Lower leg skin (tissue), 4 donors: ENCODE results near the gene CAGE1. TPM values are rescaled to one million over a fixed set of nuclear protein-coding genes. Genes with fewer than 3 reads are reported as not detected.
"Not testable (repeated sequence)": the region's sequence is repeated elsewhere in the genome, so short reads cannot be mapped to it uniquely, and the experiment has no call there.

Experiments
- DNase-seq, 2 donors: peaks; one replicate each; pipeline ENCODE4 v3.0.0-alpha.2; 2019; ENCODE audit warnings: low spot score in 2 of 2
- H3K4me3 ChIP-seq: fragments of 200-600 bp; sonication (generic); 2 replicates; pipeline ENCODE4 v1.5.1; 2017; ENCODE audit warnings: mild to moderate bottlenecking, low read depth; ENCODE audit not compliant: poor library complexity, severe bottlenecking
- POLR2A ChIP-seq, 2 donors: fragments of 450-650 bp; IDR thresholded peaks; one replicate each; pipeline ENCODE4 v1.6.1; 2016 to 2017; ENCODE audit warnings: antibody characterized with exemption in 2 of 2, mild to moderate bottlenecking in 1 of 2, moderate library complexity in 1 of 2
- WGBS, 2 donors: methylation state at CpG; one replicate each; pipeline ENCODE4 v1.1.5; 2018; 5-methylcytosine and 5-hydroxymethylcytosine counted together
- intact Hi-C: fragments of 100-400 bp; cut with DNase I; formaldehyde crosslinking; loops from one replicate; pipeline ENCODE4 v1.15.0; 2023; ENCODE audit warnings: low total_unique reads
- total RNA-seq, 4 donors: library from RNA; depleted of rRNA; stranded (reverse); fragments of >200 nt; gene quantifications; one replicate each; pipeline ENCODE4 v1.1.0, GENCODE V29; 2016
- TF ChIP-seq, protein P1 (sequence below), 3 donors: fragments of 450-650 bp; IDR thresholded peaks; one replicate each; pipeline ENCODE4 v1.5.1; 2016; ENCODE audit warnings: antibody characterized with exemption in 3 of 3, mild to moderate bottlenecking in 3 of 3, moderate library complexity in 2 of 3

The CAGE1 gene
- total RNA-seq, 4 donors from 2014 or later: not detected

DNA sequence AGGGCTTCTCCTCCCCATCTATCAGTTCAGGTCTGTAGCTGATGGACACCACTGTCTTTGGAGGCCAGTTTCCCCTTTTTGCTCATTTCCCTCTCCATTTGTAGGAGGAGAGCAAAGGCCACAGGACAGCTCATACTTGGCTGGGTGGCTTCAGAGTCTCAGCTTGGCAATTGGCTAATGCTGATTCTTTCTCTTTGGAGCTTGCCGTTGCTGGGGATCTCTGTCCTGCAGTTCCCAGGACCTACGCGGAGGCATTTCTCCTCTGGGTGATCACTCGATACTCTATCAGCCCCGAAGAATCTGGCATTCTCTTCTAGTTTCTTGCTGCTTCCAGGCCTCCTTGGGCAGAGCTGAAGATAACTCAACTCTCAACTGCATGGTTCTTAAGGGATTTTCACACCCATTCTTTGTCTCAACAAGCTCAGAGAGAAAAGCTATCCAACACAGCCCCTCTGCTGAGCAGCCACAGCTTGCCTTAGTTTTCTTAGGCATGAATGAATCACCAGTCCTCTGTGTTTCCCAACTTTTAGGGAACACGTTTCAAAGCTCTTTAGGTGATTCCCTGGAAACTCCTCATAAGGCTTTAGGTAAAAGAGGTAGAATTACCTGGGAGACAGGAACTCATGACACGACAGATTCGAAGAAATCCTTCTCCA is 57.3 kb downstream of the CAGE1 start:
- intact Hi-C loops: no loop called here
- DNase-seq: no peak
- WGBS, 2 donors: 54 to 56% methylated on average over 8 of the region's 8 CpGs
- no peak overlapping the region for H3K4me3 ChIP-seq
- TF ChIP-seq, protein P1, sequence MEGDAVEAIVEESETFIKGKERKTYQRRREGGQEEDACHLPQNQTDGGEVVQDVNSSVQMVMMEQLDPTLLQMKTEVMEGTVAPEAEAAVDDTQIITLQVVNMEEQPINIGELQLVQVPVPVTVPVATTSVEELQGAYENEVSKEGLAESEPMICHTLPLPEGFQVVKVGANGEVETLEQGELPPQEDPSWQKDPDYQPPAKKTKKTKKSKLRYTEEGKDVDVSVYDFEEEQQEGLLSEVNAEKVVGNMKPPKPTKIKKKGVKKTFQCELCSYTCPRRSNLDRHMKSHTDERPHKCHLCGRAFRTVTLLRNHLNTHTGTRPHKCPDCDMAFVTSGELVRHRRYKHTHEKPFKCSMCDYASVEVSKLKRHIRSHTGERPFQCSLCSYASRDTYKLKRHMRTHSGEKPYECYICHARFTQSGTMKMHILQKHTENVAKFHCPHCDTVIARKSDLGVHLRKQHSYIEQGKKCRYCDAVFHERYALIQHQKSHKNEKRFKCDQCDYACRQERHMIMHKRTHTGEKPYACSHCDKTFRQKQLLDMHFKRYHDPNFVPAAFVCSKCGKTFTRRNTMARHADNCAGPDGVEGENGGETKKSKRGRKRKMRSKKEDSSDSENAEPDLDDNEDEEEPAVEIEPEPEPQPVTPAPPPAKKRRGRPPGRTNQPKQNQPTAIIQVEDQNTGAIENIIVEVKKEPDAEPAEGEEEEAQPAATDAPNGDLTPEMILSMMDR (IDR thresholded peaks at IDR 0.05): no peak
- TF ChIP-seq POLR2A (IDR thresholded peaks at IDR 0.05): no peak

DNA sequence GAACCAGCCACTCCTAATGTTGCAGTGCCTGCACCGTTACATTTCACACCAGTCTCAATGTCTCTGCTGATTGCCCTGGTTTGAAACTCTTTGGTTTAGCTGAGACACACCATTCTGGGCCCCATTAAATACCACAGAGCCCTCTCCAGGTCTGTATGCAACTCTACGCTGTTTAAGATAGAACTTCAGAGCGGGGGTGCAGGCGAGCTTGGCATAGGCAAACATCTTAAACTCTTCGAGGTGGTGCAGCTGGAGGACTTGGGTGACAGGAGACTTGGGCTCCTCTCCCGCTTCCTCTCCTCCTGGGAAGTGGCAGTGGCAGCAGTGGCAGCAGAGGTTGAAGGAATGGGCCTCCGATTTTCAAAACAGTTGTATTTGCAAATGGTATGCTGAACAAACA is 58.1 kb downstream of the CAGE1 start:
- no peak for DNase-seq
- intact Hi-C loops: no loop called here
- 93 to 94% methylated on average over 7 of the region's 7 CpGs for WGBS, 2 donors
- TF ChIP-seq POLR2A (IDR thresholded peaks at IDR 0.05): no peak
- TF ChIP-seq, protein P1 (IDR thresholded peaks at IDR 0.05): no peak
- H3K4me3 ChIP-seq: no peak overlapping the region

DNA sequence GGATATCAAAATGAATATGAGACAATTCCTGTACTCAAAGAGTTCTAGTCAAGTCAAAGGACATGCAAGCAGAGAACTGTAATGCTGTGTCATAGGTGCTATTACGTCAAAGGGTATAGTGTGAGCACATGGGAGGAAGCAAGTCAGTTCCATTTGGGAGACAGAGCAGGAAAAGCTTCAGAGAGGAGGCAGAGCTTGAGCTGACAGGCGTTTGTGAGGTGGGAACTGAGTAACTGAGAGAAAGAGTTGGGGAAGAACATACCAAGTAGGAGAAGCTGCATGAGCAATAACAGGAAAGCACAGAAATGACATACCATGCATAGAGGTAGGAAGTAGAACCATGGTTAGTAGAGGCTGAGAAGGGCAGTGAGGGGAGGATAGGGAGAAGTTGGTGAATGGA is 61.3 kb downstream of the CAGE1 start:
- 56% methylated on average over 2 of the region's 2 CpGs for WGBS, 2 donors
- intact Hi-C loops: no loop called here
- TF ChIP-seq, protein P1 (IDR thresholded peaks at IDR 0.05): no peak
- no peak for DNase-seq
- H3K4me3 ChIP-seq: no peak overlapping the region

- no peak overlapping the region for H3K4me3 ChIP-seq
- WGBS, 2 donors: 78 to 83% methylated on average over 3 of the region's 3 CpGs
- TF ChIP-seq POLR2A (IDR thresholded peaks at IDR 0.05): no peak
- intact Hi-C loops: no loop called here
- no peak for DNase-seq
Observed at GRCh38 chr6:7325750-7326149, 63.8 kb downstream of the CAGE1 start.

GRCh38 chr6:7324520-7324919 is 65.0 kb downstream of the CAGE1 start:
- DNase-seq: peak in 1 of 2 donors; percentile 32
- WGBS, 2 donors: 73 to 76% methylated on average over 7 of the region's 7 CpGs
- TF ChIP-seq POLR2A (IDR thresholded peaks at IDR 0.05): no peak
- TF ChIP-seq, protein P1 (IDR thresholded peaks at IDR 0.05): no peak
- no peak overlapping the region for H3K4me3 ChIP-seq
- intact Hi-C loops: no loop called here

- TF ChIP-seq POLR2A (IDR thresholded peaks at IDR 0.05): no peak
- H3K4me3 ChIP-seq: no peak overlapping the region
- intact Hi-C loops: no loop called here
- no peak for DNase-seq
Observed at GRCh38 chr6:7323074-7323473, 66.5 kb downstream of the CAGE1 start.

DNA sequence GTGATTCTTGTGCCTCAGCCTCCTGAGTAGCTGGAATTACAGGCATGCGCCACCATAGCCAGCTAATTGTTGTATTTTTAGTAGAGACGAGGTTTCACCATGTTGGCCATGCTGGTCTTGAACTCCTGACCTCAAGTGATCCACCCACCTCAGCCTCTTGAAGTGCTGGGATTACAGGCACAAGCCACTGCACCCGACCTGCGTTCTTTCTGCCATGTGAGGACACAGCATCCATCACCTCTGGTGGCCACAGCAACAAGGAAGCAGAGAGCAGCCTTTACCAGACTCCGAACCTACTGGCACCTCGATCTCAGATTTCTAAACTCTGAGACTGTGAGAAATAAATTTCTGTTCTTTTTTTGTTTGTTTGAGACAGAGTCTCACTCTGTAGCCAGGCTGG is 67.7 kb downstream of the CAGE1 start:
- intact Hi-C loops, DNase-seq, H3K4me3 ChIP-seq: not testable (repeated sequence)
- WGBS, 2 donors: 76 to 79% methylated on average over 6 of the region's 6 CpGs

DNA sequence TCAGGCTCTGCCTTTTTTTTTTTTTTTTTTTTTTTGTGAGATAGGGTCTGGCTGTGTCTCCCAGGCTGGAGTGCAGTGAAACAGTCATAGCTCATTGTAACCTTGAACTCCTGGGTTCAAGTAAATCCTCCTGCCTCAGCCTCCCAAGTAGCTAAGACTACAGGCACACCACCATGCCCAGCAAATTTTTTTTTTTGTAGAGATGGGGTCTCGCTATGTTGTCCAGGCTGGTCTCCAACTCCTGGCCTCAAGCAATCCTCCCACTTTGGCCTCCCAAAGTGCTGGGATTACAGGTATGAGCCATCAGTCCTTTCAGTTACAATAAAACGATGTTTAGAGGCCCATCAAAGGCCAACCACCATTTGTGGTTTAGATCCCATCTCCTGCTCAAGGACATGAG is 70.1 kb downstream of the CAGE1 start:
- WGBS, 2 donors: 83 to 96% methylated on average over 2 of the region's 2 CpGs
- DNase-seq, intact Hi-C loops, H3K4me3 ChIP-seq: not testable (repeated sequence)
